GM12874 (cell line): Measurements from ENCODE around the gene FGF11.
"Not testable (repeated sequence)": the region's sequence is repeated elsewhere in the genome, so short reads cannot be mapped to it uniquely, and the experiment has no call there.

Experiments used
- TF ChIP-seq, protein P1 (sequence below): IDR thresholded peaks from 2 replicates; pipeline ENCODE4 v1.5.1; 2011; ENCODE audit warnings: low read depth, mild to moderate bottlenecking, control low read depth, low read length, moderate library complexity; ENCODE audit not compliant: insufficient read depth

Gene FGF11

GRCh38 chr17:7478276-7479212 is 39.2 kb downstream of the FGF11 start:
- TF ChIP-seq, protein P1, sequence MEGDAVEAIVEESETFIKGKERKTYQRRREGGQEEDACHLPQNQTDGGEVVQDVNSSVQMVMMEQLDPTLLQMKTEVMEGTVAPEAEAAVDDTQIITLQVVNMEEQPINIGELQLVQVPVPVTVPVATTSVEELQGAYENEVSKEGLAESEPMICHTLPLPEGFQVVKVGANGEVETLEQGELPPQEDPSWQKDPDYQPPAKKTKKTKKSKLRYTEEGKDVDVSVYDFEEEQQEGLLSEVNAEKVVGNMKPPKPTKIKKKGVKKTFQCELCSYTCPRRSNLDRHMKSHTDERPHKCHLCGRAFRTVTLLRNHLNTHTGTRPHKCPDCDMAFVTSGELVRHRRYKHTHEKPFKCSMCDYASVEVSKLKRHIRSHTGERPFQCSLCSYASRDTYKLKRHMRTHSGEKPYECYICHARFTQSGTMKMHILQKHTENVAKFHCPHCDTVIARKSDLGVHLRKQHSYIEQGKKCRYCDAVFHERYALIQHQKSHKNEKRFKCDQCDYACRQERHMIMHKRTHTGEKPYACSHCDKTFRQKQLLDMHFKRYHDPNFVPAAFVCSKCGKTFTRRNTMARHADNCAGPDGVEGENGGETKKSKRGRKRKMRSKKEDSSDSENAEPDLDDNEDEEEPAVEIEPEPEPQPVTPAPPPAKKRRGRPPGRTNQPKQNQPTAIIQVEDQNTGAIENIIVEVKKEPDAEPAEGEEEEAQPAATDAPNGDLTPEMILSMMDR = no peak

- TF ChIP-seq, protein P1 = no peak
Measured at GRCh38 chr17:7479213-7480088, 40.1 kb downstream of the FGF11 start, which contains the start of gene ZBTB4. Gene ZBTB4, minus strand, starts transcription at chr17:7479631. Its CDS starts 12,830 bp downstream, at chr17:7466801.

GRCh38 chr17:7480089-7480384 is 40.7 kb downstream of the FGF11 start:
- TF ChIP-seq, protein P1 = no peak

DNA sequence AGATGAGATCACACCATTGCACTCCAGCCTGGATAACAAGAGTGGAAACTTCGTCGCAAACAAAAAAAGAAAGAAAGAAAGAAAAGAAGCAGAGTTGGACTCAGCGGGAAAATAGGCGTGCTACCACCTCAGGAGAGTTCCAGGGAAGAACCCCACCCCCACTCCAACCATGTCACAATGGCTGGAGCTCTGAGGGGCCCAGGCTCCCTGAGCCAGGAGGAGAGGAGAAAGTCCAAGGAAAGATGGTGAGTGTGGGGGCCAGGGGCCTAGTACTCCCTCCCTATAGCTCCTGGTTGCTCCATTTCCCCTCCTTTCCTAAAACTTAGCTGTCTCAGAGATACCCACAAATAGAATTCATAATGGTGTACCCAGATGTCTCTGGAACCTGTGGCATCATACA is 42.0 kb downstream of the FGF11 start, which contains the start of gene SLC35G6:
SLC35G6 (plus strand) TSS at position 172 of the 400 bp plus-strand sequence; CDS start at position 243, 71 bp downstream.
- TF ChIP-seq, protein P1 = not testable (repeated sequence)

DNA sequence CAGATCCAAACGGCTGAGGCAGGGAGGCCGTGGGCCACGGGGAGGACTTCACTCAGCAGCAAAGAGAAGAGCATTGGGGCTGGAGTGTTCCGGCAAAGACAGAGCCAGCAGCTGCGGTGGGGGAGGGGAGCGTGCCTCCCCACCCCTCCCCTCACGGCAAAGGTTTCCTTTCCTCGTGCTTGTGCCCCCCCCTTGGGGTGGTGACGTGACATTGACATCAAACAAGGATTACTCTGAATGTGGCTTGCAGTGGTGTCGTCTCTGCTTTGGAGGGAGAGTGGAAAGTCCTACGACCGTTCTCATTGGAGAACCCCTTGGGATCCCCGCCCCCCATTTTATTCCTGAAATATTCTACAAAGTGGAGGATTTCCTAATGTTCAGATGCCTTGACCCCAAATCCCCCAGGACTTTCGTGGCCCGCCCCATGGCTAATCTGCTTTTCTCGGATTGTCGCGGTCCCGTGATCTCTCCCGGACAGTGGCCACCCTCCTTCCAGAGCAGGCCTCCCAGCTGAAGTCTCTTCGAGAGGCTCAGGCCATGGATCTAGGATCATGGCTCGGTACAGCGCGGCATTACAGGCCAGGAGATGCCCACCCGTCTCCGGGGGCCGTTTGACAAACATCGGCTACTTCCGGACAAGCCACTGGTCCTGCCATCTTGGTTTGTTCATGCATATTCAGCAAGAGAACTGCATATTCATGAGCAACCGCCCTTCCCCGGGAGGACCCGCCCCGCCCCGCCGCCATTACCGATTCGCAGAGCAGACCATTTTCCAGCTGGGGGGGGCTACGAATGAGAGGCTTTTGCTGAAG is 44.1 kb downstream of the FGF11 start:
- TF ChIP-seq, protein P1 = no peak

GRCh38 chr17:7484067-7484918 is 45.0 kb downstream of the FGF11 start, which contains the start of gene POLR2A:
Gene POLR2A, plus strand, starts transcription at chr17:7484366.
- TF ChIP-seq, protein P1 = no peak
